SIG-M5 treated with dmso at 0.1 percent for 504 hours (cell line): ENCODE data around the gene ABHD17B.

Experiments used
- DNase-seq: peaks from one replicate; lab custom pipeline; 2025; ENCODE audit not compliant: unreplicated experiment; lab: John Stamatoyannopoulos, UW

ABHD17B gene

DNA sequence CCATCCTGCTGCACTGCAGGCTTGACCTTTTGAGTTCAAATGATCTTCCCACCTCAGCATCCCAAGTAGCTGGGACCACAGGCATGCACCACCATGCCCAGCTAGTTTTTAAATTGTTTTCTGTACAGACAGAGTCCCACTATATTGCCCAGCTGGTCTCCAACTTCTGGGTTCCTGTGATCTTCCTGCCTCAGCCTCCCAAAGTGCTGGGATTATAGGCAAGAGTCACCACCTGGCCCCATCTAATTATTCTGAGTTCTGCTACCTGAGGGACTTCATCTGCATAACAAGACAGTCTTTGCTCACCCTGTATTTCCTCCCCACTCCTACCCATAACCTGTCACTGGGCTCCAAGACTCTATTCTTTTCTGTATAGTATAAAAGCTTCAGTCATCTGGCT is 88.1 kb downstream of the ABHD17B start:
- no peak for DNase-seq

DNA sequence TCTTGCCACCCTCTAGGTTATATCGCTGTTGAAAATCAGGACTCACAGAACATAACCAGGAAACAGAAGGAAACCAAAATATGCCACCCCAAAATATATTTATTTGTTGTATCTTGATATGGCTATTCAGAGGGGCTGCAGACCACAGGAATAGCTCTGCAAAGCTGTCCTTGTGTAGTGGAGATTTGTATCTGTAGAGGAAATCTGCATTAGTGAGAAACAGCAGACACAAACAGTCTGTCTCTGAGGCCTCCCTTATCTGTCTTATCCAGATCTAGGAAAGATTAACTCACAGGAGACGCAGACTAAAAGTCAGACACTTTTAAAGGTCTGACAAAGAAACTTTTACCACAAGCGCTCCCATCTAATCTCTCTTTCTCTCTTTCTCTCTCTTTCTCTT is 88.5 kb downstream of the ABHD17B start:
- DNase-seq: no peak

DNA sequence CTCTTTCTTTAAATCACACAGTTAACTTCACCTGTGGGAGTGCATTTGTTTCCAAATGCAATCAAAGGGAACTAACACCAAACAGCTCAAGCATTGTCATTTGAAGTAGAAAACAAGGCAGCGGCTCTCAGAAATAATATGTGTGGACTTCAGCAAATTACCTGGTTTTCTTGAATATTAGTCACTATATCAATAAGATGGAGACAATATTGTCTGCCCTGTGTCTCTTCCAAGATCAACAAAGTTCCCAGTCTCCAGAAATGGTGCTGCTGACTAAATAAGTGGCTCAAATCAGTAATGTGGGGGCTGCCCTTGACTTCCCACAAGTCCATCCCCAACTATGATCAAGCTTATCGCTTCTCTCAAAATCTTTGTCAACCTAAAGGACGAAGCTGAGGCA is 89.6 kb downstream of the ABHD17B start:
- no peak for DNase-seq

DNA sequence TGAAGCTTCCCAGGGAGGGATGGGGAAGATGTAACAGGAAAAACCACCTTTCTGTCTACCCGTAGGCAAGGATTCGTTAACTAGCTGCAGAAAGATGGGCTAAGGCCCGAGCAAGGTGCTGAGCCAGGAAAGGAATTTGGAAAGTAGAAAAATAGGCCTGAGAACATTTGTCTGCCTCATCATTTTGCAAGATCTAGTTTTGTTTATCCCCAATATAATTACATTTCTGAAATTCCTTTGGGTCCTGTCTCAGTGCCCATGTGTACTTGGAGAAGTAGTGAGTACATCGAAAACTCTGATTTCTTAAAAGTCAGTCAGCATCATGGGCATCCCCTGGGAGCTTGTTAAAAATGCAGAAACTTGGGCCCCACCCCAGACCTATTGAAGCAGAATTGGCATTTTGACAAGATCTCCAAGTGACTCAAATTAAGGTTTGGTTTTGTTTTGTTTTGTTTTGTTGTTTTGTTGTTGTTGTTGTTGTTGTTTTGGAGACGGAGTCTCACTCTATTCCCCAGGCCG is 90.5 kb downstream of the ABHD17B start:
- DNase-seq: no peak

DNA sequence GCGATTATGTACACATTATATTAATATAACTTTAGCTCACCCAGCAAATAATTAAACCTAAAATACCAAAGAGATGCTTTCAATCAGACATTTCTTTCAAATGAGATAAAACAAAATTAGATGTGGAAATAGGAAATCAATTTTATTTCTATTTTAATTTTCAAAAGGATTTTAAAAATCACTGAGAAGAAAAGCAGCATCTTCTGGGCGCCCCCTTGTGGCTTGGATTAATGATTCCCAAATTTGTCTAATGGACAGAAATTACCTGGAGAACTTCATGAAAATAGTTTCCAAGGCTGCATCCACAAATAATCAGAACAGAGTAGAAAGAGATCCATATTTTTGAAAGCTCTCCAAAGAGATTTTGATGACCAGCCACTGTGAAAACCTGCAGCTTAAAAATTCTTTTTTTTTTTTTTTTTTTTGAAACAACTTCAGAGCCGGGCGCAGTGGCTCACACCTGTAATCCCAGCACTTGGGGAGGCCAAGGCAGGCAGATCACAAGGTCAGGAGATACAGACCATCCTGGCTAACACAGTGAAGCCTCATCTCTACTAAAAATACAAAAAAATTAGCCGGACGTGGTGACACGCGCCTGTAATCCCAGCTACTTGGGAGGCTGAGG is 91.8 kb downstream of the ABHD17B start:
- peak; percentile 2 for DNase-seq

DNA sequence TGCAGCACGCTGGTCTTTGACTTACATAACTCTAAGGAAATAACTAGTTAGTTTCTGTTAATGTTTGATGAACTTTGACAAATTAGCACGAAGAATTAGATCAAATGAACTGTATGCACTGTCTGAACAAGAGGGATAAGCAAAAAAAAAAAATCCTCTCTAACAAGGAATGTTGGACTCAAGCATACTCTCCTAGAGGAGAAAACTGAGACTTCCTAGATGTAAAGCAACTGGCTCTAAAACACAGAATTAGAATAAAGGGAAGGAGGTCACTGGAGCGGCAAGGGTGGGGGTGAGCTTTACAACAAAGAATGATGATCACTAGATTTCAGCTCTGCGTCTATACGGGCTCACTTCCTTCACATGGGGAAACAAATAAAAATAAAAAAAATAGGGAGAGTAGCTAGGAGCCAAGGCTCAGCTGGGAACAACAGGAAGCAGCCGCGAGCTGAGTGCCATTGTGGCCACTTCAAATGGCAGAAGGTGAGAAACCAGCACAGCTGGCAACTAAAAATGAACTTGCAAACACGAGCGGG is 94.0 kb downstream of the ABHD17B start:
- DNase-seq: no peak
